ENCODE measurements around the gene SLC35B2.
"Not testable (repeated sequence)": the region's sequence is repeated elsewhere in the genome, so short reads cannot be mapped to it uniquely, and the experiment has no call there.

The SLC35B2 gene

GRCh38 chr6:44232676-44233566 lies 24.4 kb downstream of the SLC35B2 start:
- DNase-seq, result no peak

- DNase-seq, result not testable (repeated sequence)
Measured at GRCh38 chr6:44231426-44231825, 25.9 kb downstream of the SLC35B2 start.

- DNase-seq, result no peak
Measured at GRCh38 chr6:44230034-44230675, 27.2 kb downstream of the SLC35B2 start.

DNA sequence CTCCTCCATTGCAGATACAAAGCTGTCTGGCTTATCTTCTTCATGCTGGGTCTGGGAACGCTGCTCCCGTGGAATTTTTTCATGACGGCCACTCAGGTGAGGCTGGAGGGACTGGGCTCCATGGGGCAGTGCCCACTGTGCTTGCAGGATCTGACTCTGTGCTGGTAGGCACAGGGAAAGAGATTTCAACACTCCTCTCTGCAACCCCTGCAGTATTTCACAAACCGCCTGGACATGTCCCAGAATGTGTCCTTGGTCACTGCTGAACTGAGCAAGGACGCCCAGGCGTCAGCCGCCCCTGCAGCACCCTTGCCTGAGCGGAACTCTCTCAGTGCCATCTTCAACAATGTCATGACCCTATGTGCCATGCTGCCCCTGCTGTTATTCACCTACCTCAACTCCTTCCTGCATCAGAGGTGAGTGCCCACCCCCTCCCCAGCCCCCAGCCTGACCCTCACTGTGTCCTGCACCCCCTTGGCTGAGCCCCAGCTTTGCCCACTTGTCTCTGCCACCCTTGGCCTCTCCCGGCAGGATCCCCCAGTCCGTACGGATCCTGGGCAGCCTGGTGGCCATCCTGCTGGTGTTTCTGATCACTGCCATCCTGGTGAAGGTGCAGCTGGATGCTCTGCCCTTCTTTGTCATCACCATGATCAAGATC lies 27.8 kb downstream of the SLC35B2 start:
- no peak for DNase-seq

DNA sequence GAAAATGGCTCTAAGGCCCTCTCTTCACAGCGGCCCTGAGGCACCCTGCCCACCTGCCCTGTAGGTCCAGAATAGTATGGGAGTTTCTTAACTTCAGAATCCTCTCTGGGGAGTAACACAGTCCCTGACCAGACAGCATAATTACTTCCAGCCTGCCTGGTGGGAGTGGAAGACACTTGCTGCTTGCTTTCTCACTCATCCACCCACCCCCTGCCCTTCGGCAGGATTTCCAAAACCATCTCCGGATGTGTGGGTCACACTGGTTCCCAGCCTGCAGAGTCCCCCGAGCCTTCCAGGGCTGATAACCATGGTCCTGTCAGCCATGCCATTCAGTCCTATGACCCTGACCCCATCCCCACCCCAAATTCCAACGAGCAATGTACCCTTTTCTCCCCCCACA lies 28.5 kb downstream of the SLC35B2 start:
- no peak for DNase-seq

GRCh38 chr6:44228433-44228832 lies 28.9 kb downstream of the SLC35B2 start:
- DNase-seq, result no peak

GRCh38 chr6:44228031-44228430 lies 29.3 kb downstream of the SLC35B2 start:
- no peak for DNase-seq

- no peak for DNase-seq
Measured at GRCh38 chr6:44227148-44227793, 30.1 kb downstream of the SLC35B2 start.

- no peak for DNase-seq
Measured at GRCh38 chr6:44226368-44227147, 30.8 kb downstream of the SLC35B2 start.

DNA sequence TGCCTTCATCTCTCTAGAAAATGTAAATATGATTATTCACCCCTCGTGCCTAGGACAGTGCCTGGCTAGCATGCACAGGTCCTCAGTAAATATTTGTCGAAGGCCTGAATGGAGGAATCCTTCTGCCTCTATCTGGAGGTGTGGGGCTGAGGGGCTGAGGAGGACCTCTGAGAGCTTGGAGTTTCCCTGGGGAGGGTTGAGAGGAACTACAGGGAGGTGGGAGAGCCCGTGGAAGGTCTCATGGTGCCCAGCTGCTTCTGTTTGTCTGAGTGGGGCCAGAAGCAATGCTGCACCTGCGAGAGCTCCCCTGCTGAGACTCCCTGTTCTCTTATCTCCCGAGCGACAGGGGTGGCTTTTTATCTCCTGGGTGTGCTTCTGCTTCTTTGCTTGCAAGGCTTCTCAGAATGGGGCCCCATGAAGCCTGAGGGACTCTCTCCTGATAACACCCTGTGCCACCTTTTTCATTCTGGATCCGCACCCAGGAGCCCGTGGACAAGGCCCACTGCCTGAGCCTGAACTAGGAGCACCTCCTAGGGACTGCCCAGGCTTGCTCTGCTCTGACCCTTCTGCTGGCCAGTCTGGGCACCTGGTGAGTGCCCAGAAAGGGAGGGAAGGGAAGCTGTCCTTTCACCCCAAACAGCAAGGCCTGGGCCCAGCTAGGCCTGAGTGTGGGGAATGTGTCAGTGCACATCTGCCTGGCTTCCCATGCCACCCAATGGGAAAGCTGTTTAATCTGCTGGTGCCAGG lies 31.6 kb downstream of the SLC35B2 start:
- no peak for DNase-seq

DNA sequence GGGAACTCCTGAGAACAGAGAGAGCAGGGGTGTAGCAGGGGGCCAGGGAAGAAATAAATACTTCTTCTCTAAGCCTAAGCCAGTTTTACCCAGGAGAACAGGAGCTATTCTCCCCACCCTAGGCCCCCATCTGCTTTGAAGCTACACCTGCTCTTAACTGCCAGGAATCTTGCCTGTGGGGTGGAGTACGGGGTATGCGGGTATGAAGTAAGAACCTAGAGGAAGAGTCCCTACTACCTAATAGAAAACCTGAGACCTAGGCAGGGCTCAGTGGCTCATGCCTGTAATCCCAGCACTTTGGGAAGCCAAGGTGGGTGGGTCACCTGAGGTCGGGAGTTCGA lies 32.4 kb downstream of the SLC35B2 start:
- no peak for DNase-seq

GRCh38 chr6:44224029-44224964 lies 33.0 kb downstream of the SLC35B2 start:
- peak; percentile 81 for DNase-seq

- peak; percentile 87 for DNase-seq
Measured at GRCh38 chr6:44223319-44224028, 33.9 kb downstream of the SLC35B2 start, which contains the start of gene SLC29A1. Gene SLC29A1, plus strand, starts transcription at chr6:44223595. Its CDS starts 3,719 bp downstream, at chr6:44227314.

DNA sequence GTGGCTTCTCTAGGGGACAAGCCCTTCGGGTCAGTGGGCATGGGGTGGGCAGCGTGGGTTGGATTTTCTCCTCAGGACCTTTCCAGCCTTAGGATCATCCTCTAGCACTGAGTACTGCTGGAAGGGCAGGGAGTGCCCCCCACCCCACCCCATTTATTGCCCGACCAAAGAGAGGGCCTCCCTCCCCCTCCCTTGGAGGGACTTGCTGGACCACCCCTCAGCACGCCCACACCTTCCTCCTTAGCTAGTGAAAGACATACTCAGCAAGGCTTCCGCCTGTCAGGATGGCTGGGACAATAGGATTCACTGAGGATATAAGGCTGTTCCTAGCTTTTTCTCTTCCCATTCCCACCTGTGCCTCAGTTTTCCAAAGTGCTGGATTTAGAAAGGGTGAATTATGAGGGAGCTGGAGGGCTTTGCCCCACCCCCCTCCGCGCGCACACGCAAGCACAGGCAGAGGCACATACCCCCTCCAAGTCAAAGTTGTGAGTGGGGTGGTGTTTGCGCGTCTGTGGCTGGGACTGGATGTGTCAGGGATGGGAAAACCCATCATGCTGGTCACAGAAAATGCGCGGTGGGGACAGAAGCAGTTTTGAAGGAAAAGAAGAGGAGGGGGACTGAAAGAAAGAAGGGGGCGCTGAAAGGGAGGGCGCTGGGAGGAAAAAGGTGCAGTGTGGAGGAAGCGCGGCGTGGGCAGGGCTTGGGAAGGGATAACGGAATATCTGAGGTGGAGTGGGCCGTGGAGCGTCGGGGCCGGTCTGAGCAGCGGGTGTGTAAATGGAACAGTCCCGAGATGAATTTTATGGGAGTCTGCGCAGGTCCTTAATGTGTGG lies 34.6 kb downstream of the SLC35B2 start:
- no peak for DNase-seq

DNA sequence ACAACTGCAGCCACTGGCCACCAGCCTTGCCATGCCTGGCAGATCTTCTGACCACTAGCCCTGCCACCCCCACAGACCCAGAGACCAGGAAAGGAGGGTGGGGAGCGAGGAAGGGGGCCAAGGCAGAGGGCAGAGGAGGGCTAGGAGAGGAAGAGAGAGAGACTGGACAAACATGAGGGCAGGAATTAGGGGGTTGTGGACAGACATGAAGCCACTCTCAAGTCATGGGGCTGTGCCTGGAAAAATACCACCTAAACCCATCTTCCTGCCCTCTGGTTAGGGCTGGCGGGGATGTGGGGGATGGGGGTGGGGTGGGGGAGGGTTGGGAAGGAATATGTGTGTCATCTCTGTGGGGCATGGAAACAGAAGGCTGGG lies 35.4 kb downstream of the SLC35B2 start:
- no peak for DNase-seq

DNA sequence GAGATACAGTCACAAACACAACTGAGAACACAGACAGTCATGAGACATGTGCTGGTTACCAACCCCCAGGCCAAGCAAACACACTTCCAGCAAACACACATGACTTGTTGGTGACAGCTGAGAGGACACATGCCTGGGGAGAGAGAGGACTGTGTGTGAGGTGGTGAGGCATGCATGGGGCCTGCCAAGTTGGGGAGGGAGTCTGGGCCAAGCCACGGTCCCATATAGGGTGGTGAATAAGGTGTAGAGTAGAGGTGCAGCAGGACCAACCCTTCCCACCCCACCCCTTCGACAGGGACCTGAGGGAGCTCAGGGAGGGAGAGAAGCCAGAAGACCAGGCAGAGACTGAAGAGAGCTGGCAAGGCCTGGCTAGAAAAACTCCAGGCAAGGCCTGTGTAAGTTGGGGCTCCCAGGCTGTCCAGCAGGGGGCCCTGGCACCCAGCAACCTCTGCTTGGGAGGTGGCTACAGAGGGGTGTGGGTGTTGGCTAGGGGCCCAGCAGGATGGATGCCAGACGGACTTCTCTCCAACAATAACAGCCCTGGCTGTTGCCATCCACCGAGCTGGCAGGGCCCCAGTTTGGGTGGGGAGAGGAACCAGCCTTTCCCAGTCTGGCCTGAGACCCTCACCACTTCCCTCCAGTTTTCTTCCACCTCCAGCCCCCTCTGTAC lies 35.9 kb downstream of the SLC35B2 start:
- DNase-seq, result peak; percentile 71

- no peak for DNase-seq
Measured at GRCh38 chr6:44220913-44221290, 36.4 kb downstream of the SLC35B2 start.

Data from NCI-H510A treated with DMSO at 0.1 percent for 48 hours (cell line).